ENCODE results near the gene ZNF219. TPM values are rescaled to one million over a fixed set of nuclear protein-coding genes. Genes with fewer than 3 reads are reported as not detected.

The ZNF219 gene
- total and polyA plus RNA-seq, 2 of the 13 experiments (the other 11 are each of a cell fraction or from before 2014, with no cell fraction given) = 34.5 to 36.6 TPM

GRCh38 chr14:21095430-21096205 is 2.8 kb downstream of the ZNF219 start (continued):
- TF ChIP-seq, protein P1, sequence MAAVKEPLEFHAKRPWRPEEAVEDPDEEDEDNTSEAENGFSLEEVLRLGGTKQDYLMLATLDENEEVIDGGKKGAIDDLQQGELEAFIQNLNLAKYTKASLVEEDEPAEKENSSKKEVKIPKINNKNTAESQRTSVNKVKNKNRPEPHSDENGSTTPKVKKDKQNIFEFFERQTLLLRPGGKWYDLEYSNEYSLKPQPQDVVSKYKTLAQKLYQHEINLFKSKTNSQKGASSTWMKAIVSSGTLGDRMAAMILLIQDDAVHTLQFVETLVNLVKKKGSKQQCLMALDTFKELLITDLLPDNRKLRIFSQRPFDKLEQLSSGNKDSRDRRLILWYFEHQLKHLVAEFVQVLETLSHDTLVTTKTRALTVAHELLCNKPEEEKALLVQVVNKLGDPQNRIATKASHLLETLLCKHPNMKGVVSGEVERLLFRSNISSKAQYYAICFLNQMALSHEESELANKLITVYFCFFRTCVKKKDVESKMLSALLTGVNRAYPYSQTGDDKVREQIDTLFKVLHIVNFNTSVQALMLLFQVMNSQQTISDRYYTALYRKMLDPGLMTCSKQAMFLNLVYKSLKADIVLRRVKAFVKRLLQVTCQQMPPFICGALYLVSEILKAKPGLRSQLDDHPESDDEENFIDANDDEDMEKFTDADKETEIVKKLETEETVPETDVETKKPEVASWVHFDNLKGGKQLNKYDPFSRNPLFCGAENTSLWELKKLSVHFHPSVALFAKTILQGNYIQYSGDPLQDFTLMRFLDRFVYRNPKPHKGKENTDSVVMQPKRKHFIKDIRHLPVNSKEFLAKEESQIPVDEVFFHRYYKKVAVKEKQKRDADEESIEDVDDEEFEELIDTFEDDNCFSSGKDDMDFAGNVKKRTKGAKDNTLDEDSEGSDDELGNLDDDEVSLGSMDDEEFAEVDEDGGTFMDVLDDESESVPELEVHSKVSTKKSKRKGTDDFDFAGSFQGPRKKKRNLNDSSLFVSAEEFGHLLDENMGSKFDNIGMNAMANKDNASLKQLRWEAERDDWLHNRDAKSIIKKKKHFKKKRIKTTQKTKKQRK (IDR thresholded peaks at IDR 0.05; ENCODE audit: low read length) = no peak
- TF ChIP-seq TCF7 (IDR thresholded peaks at IDR 0.05; ENCODE audit: low read depth) = no peak
- no peak for TF ChIP-seq ZFP37 (CRISPR knock-in tag; IDR thresholded peaks at IDR 0.05; ENCODE audit: borderline replicate concordance)
- TF ChIP-seq TIGD3 (CRISPR knock-in tag; IDR thresholded peaks at IDR 0.05; ENCODE audit: borderline replicate concordance) = no peak
- 0 out of 2 replicates have a peak, but pooled peaks have one; percentile 60 for TF ChIP-seq NKX3-1 (CRISPR knock-in tag; IDR thresholded peaks at IDR 0.05)
- no peak for TF ChIP-seq HDAC2 (CRISPR knock-in tag; IDR thresholded peaks at IDR 0.05)
- TF ChIP-seq NFIC (IDR thresholded peaks at IDR 0.05; ENCODE audit: low read length) = no peak
- no peak for TF ChIP-seq YY1 (IDR thresholded peaks at IDR 0.05; ENCODE audit: insufficient read depth, insufficient replicate concordance, low read depth, low read length)
- peak; percentile 73; the same call in 1 of the 2 replicates for TF ChIP-seq HBP1 (CRISPR knock-in tag; IDR thresholded peaks at IDR 0.05; ENCODE audit: low read depth)
- no peak for TF ChIP-seq ZNF720 (CRISPR knock-in tag; IDR thresholded peaks at IDR 0.05)
- TF ChIP-seq IKZF1 (IDR thresholded peaks at IDR 0.05) = no peak
- no peak for TF ChIP-seq ZNF296 (CRISPR knock-in tag; conservative IDR thresholded peaks at IDR 0.05)
- TF ChIP-seq ZNF281 (CRISPR knock-in tag; IDR thresholded peaks at IDR 0.05; ENCODE audit: borderline replicate concordance) = no peak
- no peak for TF ChIP-seq ZNF83 (CRISPR knock-in tag; IDR thresholded peaks at IDR 0.05; ENCODE audit: borderline replicate concordance)
- no peak for TF ChIP-seq SNAPC2 (CRISPR knock-in tag; IDR thresholded peaks at IDR 0.05)
- TF ChIP-seq, protein P2, sequence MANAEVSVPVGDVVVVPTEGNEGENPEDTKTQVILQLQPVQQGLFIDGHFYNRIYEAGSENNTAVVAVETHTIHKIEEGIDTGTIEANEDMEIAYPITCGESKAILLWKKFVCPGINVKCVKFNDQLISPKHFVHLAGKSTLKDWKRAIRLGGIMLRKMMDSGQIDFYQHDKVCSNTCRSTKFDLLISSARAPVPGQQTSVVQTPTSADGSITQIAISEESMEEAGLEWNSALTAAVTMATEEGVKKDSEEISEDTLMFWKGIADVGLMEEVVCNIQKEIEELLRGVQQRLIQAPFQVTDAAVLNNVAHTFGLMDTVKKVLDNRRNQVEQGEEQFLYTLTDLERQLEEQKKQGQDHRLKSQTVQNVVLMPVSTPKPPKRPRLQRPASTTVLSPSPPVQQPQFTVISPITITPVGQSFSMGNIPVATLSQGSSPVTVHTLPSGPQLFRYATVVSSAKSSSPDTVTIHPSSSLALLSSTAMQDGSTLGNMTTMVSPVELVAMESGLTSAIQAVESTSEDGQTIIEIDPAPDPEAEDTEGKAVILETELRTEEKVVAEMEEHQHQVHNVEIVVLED (CRISPR knock-in tag; IDR thresholded peaks at IDR 0.05; ENCODE audit: borderline replicate concordance) = no peak
- TF ChIP-seq CHD2 (IDR thresholded peaks at IDR 0.05; ENCODE audit: low read depth, low read length) = no peak
- TF ChIP-seq ETV5 (CRISPR knock-in tag; IDR thresholded peaks at IDR 0.05; ENCODE audit: borderline replicate concordance) = no peak

Measured in HepG2 (cell line).